NCI-H774 (cell line): Measurements from ENCODE around the gene NUPR1.
A peak's percentile ranks its signal among the peaks of the same experiment; 100 is the strongest.
"Not testable (repeated sequence)": the region's sequence is repeated elsewhere in the genome, so short reads cannot be mapped to it uniquely, and the experiment has no call there.

Experiments
- DNase-seq: peaks from one replicate; lab custom pipeline; 2025; lab: John Stamatoyannopoulos, UW

The NUPR1 gene

GRCh38 chr16:28554634-28555423, 16.1 kb upstream of the NUPR1 start:
- DNase-seq: no peak

- peak; percentile 86 for DNase-seq
Observed at GRCh38 chr16:28553776-28554633, 15.2 kb upstream of the NUPR1 start, which contains the start of gene SGF29. SGF29 (plus strand) TSS chr16:28553920; CDS start chr16:28581070, 27,150 bp downstream.

GRCh38 chr16:28549301-28549899, 10.6 kb upstream of the NUPR1 start:
- no peak for DNase-seq

- DNase-seq: no peak
Observed at GRCh38 chr16:28548306-28548802, 9.6 kb upstream of the NUPR1 start.

- no peak for DNase-seq
Observed at GRCh38 chr16:28546626-28547025, 7.9 kb upstream of the NUPR1 start.

GRCh38 chr16:28545964-28546363, 7.2 kb upstream of the NUPR1 start:
- DNase-seq: not testable (repeated sequence)

GRCh38 chr16:28544998-28545397, 6.2 kb upstream of the NUPR1 start:
- no peak for DNase-seq

- peak; percentile 74 for DNase-seq
Observed at GRCh38 chr16:28543072-28543471, 4.3 kb upstream of the NUPR1 start.

- no peak for DNase-seq
Observed at GRCh38 chr16:28542646-28543045, 3.9 kb upstream of the NUPR1 start.

- DNase-seq: no peak
Observed at GRCh38 chr16:28540346-28540745, 1.6 kb upstream of the NUPR1 start.

GRCh38 chr16:28537964-28538732, 626 bp downstream of the NUPR1 start:
- DNase-seq: no peak

- no peak for DNase-seq
Observed at GRCh38 chr16:28537076-28537475, 1.7 kb downstream of the NUPR1 start.

- no peak for DNase-seq
Observed at GRCh38 chr16:28534542-28535373, 4.0 kb downstream of the NUPR1 start.

- no peak for DNase-seq
Observed at GRCh38 chr16:28532940-28533647, 5.7 kb downstream of the NUPR1 start.

GRCh38 chr16:28531777-28532744, 6.7 kb downstream of the NUPR1 start:
- DNase-seq: no peak

- DNase-seq: no peak
Observed at GRCh38 chr16:28529124-28529523, 9.7 kb downstream of the NUPR1 start.

- DNase-seq: no peak
Observed at GRCh38 chr16:28528463-28528867, 10.3 kb downstream of the NUPR1 start.

GRCh38 chr16:28527985-28528384, 10.8 kb downstream of the NUPR1 start:
- DNase-seq: no peak
